Lower leg skin (tissue), 3 donors: ENCODE results near the gene CUL5.

Source experiments
- CTCF ChIP-seq, 3 donors: fragments of 450-650 bp; IDR thresholded peaks; one replicate each; pipeline ENCODE4 v1.5.1; 2016; ENCODE audit warnings: antibody characterized with exemption in 3 of 3, mild to moderate bottlenecking in 3 of 3, moderate library complexity in 2 of 3
- POLR2A ChIP-seq, 2 donors: fragments of 450-650 bp; IDR thresholded peaks; one replicate each; pipeline ENCODE4 v1.6.1; 2016 to 2017; ENCODE audit warnings: antibody characterized with exemption in 2 of 2, mild to moderate bottlenecking in 1 of 2, moderate library complexity in 1 of 2

- TF ChIP-seq POLR2A (IDR thresholded peaks at IDR 0.05), result no peak
- TF ChIP-seq CTCF (IDR thresholded peaks at IDR 0.05), result no peak
Measured at GRCh38 chr11:107961480-107961879, 47.2 kb upstream of the CUL5 start.
